Right hindlimb (tissue), 1 donor: ENCODE results near the gene PDCD11.
A peak's percentile ranks its signal among the peaks of the same experiment; 100 is the strongest.
"Not testable (repeated sequence)": the region's sequence is repeated elsewhere in the genome, so short reads cannot be mapped to it uniquely, and the experiment has no call there.

Source experiments
- DNase-seq: peaks from one replicate; pipeline ENCODE4 v3.0.0-alpha.2; 2018

Gene PDCD11

DNA sequence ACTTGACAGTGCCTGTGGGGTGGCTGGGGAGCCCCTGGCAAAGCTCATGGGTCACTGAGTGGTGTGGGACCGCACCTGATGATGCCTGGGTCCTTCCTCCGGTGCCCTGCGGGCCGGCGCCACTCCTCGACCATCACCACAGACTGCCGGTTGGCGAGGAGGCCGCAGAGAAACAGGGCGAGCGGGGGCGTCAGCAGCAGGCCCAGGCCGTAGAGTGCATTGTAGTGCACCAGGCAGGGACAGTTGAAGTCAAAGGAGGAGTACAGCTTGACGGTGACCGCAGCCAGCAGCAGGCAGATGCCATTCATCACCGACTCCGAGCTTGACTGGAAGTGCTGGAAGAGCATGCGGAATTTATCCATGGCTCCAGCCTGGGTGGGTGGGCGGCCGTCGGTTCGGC lies 82.2 kb downstream of the PDCD11 start:
- DNase-seq = no peak

DNA sequence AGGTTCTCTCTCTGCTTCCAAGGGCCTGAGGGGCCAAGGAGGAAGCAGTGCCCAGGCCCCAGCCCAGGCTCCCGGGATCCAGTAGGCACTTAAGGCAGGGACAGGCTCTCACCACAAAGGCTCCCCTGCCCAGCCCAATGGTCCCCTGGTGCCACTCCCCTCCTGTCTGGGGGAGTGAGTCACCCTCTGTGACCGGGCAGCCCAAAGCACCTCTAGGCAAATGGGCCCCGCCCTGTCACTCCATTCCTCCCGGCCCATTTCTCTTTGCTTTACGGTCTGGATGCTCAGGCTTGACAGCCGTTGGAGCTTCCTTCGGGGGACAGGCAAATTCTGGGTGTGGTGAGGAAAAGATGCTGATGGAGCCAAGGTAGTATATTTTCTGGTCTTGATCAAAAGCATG lies 82.7 kb downstream of the PDCD11 start, which contains the start of gene CALHM3:
CALHM3 (minus strand) TSS at position 106 of the 400 bp plus-strand sequence. CDS start 208 bp downstream, outside the sequence.
- no peak for DNase-seq

DNA sequence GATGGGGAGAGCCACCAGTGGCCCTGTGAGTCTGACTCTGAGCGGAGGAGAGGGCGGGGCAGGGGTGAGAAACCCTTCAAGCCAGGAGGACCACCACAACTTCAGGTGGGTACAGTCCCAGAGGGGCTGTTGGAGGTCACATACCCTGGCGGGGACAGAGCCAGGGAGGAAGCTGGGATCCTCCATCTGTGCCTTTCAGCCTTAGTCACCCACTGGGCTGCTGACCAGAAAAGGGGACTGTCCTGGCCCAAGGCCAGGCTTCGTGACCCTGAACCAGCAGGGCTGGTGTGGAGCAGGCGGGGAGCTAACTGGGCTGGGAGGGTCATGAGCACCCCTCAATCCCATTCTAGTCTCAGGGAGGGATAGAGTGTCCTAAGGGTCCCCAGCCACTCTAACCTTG lies 84.1 kb downstream of the PDCD11 start:
- DNase-seq = no peak

DNA sequence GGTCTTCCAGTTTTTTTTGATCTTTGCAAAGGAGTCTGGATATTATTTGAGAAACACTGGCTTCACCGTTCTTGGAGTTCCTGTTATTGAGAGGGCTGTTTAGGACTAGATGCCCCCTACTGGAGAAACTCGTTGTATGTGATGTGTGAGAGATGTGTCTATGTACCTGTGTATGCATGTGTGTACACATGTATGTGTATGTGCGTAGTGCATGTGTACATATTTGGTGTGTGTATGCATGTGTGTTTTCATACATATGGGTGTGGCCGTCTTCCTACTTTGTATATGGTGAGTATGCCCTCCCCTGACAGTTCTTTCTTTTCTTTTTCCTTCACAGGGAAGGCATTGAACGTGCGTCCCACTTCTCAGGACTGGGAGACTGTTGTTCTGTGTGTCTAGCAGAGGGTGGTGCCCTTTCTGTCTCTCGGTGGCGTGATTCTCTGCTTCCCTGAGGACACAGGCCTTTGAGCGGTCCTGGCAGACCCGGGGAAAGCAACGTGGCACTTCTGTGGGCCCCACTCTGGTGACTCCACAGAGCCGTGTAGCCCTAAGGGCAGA lies 85.6 kb downstream of the PDCD11 start:
- no peak for DNase-seq

DNA sequence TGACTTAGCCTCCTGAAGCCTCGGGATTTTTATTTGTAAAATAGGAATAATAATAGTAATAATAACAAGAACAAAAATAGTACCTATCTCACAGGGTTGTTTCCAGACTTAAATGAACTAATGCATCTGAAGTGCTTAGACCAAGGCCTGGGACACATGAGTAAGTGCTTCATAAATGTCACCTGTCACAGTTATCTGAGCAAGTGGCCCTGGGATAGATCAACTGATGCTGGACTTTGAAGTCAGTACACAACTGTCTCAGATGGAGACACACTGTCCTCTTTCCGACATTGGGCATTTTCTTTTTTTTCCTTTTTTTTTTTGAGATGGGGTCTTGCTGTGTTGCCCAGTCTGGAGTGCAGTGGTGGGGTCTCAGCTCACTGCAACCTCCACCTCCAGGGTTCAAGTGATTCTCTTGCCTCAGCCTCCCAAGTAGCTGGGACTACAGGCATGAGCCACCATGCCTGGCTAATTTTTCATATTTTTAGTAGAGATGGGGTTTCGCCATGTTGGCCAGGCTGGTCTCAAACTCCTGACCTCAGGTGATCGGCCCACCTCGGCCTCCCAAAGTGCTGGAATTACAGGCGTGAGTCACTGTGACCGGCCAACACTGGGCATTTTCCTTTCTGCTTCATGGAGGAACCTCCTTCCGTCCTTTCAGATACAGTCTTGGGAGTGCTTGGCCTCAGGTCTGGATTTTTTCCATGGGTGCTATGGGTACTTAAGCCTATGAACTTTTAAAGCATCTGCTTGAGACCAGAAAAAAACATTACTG lies 90.4 kb downstream of the PDCD11 start:
- not testable (repeated sequence) for DNase-seq

DNA sequence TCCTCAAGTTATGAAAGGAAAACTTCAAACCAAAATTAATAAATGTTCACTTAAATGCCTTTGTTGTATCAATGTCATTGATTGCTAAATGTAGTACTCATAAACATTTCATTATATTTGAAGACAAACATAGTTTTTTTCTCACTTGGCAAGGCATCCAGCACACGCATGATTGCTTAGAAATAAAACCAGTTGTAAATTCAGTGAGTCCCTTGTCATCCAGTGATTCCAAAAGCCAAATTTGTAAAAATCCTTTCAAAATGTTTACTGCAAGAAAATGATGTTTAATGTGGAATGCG lies 90.9 kb downstream of the PDCD11 start:
- no peak for DNase-seq

DNA sequence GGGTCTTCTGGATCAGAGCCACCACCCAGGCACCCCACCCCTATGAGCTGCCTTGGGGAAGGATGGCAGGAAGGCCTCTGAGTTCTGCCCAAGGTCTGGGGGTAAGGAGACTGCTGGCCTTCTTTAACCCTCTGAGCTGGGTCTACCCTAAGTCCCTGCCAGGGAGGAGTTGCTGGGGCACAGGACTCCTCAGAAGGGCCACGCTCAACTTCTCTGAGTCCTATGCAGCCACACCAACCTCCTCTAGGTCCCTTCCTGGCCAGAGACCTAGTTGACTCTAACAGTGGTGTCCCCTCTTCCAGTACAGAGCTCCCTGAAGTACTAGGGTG lies 94.5 kb downstream of the PDCD11 start:
- DNase-seq = no peak

DNA sequence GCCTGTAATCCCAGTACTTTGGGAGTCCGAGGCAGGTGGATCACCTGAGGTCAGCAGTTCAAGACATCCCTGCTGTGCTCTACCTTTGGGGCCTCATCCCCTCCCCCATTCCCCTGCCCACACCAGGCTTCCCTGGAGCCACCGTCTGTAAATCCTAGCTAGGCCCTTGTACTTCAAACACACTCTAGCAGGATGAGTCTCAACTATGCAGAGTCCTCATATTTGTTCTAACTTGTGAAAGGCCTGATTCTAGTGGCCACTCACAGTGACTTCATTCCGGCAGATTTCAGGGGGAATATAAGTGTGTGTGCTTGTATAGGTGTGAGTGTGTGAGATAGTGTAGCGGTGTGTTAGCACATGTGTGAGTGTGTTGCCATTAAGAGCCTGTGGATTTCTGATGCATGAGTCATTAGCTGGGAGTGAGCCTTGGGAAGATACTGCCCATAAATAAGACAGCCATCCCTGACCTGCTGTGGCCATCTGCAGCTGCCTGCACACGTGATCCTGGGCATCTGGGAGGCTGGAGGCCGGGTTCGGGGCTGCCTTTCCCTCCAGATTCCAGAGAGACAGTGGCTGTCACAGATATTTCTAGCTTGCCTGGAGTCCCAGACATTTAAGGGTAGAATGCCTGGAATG lies 95.4 kb downstream of the PDCD11 start:
- DNase-seq = peak; percentile 77

DNA sequence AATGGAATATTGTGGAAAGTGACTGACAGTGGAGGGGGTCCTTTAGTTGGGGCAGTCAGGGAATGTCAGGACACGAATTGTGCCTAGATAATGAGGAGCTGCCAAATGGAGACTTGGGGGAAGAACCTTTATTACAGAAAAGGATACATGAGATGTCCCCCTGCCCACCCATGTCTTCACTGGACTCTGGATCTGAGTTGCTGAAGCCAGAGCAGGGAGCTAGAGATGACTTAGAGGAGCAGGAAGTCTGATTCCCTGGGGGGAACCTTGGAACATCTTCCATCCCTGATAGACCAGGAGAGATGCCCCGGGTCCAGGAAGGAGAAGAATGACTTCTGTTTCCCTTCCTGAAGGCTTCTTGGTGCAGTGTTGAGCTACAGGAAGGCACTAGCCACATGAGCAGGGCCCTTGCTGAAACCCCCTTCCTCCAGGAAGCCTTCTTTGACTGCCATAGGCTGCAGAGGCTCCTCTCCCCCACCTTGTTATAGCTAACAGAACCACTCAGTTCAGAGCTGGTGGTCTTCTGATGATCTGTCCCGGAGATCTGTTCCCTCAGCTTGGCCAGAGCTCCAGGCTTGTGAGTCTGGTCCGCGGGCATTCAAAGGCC lies 96.3 kb downstream of the PDCD11 start:
- no peak for DNase-seq

DNA sequence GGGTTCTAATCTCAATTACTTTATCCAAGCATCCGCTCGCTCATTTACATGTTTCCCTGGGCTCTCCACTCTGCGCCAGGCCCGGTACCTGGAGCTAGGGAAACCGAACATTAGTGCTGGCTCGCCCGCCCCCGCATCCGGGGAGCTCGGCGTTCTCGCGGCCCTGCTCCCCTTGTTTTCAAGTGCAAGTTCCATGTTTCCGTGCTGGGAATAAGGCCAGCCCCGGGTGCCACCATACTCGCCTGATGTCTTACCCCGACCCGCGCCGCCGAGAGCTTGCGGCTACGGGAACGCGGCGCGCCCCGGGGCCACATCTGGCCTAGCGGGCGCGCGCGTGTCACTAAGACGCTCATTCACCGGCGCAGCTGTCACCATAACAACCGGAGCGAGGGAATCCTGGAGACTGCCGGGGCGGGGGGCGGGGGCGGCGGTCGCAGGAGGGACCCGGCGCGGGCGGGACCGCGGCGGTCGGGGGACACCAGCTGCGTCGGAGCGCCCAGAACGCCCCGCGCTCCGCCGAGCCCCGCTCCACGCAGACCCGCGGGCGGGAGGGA lies 97.0 kb downstream of the PDCD11 start, which contains the start of gene NEURL1:
NEURL1 (plus strand) TSS at position 344 of the 554 bp plus-strand sequence. CDS start 683 bp downstream, outside the sequence.
- DNase-seq = peak; percentile 64

DNA sequence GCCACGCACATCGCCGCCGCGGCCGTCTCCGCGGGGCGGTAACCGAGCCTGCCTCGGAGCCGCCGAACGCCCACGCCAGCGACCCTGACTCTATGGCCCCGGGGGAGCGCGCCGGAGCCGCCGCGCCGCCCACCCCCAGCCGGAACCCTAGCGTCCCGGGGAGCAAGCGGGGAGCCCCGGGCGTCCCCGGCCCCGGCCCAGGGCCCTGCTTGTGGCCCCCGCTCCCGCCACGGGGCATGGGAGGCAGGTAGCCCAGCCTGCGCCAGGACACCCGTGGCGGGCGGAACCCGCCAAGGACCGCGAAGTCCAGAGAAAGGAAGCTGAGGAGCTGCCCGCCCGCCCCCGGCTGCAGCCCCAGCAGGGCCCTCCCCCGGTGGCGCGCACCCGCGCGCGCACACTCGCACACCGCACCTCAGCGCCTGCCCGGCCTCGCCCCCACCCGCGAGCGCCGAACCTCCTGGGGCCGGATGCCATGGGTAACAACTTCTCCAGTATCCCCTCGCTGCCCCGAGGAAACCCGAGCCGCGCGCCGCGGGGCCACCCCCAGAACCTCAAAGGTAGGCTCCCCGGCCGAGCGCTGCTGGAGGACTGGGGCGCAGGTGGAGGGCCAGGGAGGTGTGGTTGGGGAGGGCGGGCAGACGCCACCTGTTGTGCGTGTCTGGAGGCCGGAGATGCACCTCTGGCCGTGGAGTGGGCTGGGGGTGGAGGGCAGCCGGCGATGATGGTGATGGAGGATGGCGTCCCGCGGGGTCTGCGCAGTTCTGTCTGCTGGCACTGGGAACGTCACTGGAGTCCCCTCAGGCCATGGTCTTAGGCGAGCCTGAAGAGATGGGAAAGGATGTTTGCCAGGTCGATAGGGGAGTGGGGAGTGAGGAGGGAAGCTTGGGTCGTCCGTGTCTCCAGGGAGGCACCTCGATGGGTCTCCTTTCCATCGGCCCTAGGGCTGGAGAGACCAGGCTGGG lies 97.8 kb downstream of the PDCD11 start:
- DNase-seq = no peak

DNA sequence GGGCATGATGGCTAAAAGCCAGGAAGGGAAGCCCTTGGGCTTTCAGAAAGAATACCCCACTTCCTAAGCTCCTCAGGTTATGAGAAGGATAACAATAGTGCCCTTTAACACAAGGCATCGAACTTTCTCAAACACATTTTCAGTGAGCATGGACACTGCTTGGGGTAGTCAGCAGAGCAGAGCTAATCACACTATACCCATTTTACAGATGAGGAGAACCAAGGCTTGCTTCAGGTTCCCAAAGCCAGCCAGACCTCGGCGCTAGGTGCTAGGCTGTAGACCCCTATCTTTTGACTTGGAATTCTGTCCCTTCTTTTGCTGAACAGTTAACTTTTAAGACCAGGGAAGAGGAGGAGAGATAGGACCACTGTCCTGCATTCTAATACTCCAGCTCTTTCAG lies 98.9 kb downstream of the PDCD11 start:
- no peak for DNase-seq
